C4-2B (cell line): ENCODE results near the gene DDX28.

Source experiments
- ZFX ChIP-seq: fragments of 450-650 bp; IDR thresholded peaks from 2 replicates; pipeline ENCODE4 v1.6.1; 2017
- TF ChIP-seq, protein P1 (sequence below): fragments of 450-650 bp; conservative IDR thresholded peaks from 2 replicates; pipeline ENCODE4 v1.5.1; 2017; ENCODE audit warnings: mild to moderate bottlenecking

DNA sequence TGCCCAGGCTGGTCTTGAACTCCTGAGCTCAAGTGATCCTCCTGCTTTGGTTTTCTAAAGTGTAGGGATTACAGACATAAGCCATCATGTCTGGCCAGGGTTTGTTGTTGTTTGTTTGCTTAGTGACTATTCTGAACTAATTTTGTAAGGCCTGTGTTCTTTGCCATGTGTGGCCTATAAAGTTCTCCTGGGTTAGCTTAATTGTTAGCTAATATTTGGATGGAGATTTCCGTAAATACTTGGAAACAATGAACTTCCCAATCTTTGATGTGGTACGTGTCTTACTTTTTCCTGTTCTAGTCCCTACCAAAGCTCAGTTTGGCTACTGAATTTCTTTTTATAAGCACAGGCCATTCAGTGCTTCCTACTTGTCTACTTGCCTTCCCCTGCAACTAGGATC, 25.0 kb upstream of the DDX28 start:
- TF ChIP-seq, protein P1, sequence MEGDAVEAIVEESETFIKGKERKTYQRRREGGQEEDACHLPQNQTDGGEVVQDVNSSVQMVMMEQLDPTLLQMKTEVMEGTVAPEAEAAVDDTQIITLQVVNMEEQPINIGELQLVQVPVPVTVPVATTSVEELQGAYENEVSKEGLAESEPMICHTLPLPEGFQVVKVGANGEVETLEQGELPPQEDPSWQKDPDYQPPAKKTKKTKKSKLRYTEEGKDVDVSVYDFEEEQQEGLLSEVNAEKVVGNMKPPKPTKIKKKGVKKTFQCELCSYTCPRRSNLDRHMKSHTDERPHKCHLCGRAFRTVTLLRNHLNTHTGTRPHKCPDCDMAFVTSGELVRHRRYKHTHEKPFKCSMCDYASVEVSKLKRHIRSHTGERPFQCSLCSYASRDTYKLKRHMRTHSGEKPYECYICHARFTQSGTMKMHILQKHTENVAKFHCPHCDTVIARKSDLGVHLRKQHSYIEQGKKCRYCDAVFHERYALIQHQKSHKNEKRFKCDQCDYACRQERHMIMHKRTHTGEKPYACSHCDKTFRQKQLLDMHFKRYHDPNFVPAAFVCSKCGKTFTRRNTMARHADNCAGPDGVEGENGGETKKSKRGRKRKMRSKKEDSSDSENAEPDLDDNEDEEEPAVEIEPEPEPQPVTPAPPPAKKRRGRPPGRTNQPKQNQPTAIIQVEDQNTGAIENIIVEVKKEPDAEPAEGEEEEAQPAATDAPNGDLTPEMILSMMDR = no peak
- no peak for TF ChIP-seq ZFX
